Colonic mucosa (tissue), 4 donors: ENCODE measurements around the gene PAX5. TPM values are rescaled to one million over a fixed set of nuclear protein-coding genes. Genes with fewer than 3 reads are reported as not detected.

Experiments
- DNase-seq: peaks from one replicate; pipeline ENCODE4 v3.0.0-alpha.2; 2020
- H3K27ac ChIP-seq: fragments of 200-600 bp; one replicate; pipeline ENCODE4 v1.8.0; 2021
- H3K27me3 ChIP-seq: fragments of 200-600 bp; one replicate; pipeline ENCODE4 v1.8.0; 2021
- H3K36me3 ChIP-seq: fragments of 200-600 bp; one replicate; pipeline ENCODE4 v1.8.0; 2021
- H3K4me1 ChIP-seq: fragments of 200-600 bp; one replicate; pipeline ENCODE4 v1.8.0; 2021; ENCODE audit warnings: mild to moderate bottlenecking
- H3K4me3 ChIP-seq: fragments of 200-600 bp; one replicate; pipeline ENCODE4 v1.8.0; 2021
- H3K9ac ChIP-seq, 2 donors: one replicate each; pipeline ENCODE4 v1.7.0; 2013; ENCODE audit warnings: control low read depth in 2 of 2, low read depth in 2 of 2, low read length in 2 of 2
- H3K9me3 ChIP-seq: fragments of 200-600 bp; one replicate; pipeline ENCODE4 v1.8.0; 2021
- CTCF ChIP-seq: fragments of 200-600 bp; IDR thresholded peaks from one replicate; pipeline ENCODE4 v1.8.0; 2022; ENCODE audit warnings: antibody characterized with exemption, mild to moderate bottlenecking
- intact Hi-C: fragments of 100-400 bp; cut with DNase I; formaldehyde crosslinking; loops from one replicate; pipeline ENCODE4 v1.14.1; 2022
- total RNA-seq, 2 donors: library from RNA; stranded (reverse); fragmentation: NEBNext Ultra II Directional in 1 of 2; extraction: Animal tissue kit (Norgen Biotek cat#: 25700) in 1 of 2; gene quantifications; one replicate each; pipeline ENCODE4 v1.2.1, GENCODE V29; 2021
- donor health status: healthy.
- donor health status: DM: no; HTN: no; CAD: no.
- donor health status: DM: no; HTN: no; CAD: no.

Gene PAX5
- total RNA-seq, 2 donors from 2014 or later = 0.08 to 0.32 TPM

GRCh38 chr9:36942891-36943290, 91.2 kb downstream of the PAX5 start:
- Histone ChIP-seq H3K9ac (no peak overlapping the region), H3K4me3 (no peak overlapping the region), H3K4me1 (no peaks in the 10 kb centered on the region), H3K27me3 (no peaks in the 10 kb centered on the region), H3K9me3 (no peaks in the 10 kb centered on the region), H3K27ac (no peak overlapping the region), H3K36me3 (no peaks in the 10 kb centered on the region)
- DNase-seq = no peak
- TF ChIP-seq CTCF = no peak
- intact Hi-C loops = no loop called here

DNA sequence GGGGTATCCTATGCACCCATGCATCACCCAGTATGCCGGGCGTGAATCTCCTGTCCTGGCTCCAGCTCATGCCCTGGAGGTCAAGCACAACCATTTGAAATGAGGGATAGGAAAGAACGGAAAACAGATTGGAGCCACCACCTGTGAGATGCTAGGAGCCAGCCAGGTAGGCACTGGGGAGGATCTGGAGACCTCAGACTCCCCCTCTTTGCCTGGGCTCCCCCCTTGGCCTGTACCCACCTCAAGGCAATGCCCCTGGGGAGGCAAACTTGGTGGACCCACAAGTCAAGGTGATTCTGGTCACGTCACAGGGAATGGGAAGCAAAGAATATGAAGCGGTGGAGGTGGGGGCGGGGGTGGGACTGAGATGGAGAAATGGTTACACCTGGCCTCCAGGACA, 92.6 kb downstream of the PAX5 start:
- Histone ChIP-seq H3K9ac (no peak overlapping the region), H3K27me3 (no peaks in the 10 kb centered on the region), H3K4me3 (no peak overlapping the region), H3K27ac (no peak overlapping the region), H3K4me1 (no peaks in the 10 kb centered on the region), H3K36me3 (no peaks in the 10 kb centered on the region), H3K9me3 (no peaks in the 10 kb centered on the region)
- DNase-seq = no peak
- no peak for TF ChIP-seq CTCF
- intact Hi-C loops = no loop called here

DNA sequence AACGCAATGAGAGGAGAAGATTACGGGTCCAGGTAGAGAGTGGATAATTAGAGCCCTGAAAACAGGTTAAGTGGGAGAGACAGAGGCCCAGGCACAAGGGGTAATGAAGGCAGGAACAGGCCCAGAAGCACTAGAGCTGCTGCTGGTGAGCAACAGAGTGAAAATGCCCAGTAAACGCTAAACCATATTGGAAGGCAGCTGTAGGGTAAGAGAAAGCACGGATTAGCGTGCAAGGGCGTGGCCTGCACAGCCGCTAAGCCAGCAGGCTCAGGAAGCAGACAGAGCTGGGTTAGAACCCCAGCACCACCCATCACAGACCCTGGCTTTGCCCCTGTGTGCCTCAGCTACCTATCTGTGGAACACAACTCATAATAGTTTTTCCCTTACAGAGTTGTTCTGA, 93.2 kb downstream of the PAX5 start:
- no peak overlapping the region for H3K27ac ChIP-seq
- H3K9ac ChIP-seq = no peak overlapping the region
- TF ChIP-seq CTCF = no peak
- H3K9me3 ChIP-seq = no peaks in the 10 kb centered on the region
- DNase-seq = no peak
- no peaks in the 10 kb centered on the region for H3K4me1 ChIP-seq
- H3K27me3 ChIP-seq = no peaks in the 10 kb centered on the region
- no peaks in the 10 kb centered on the region for H3K36me3 ChIP-seq
- no peak overlapping the region for H3K4me3 ChIP-seq
- intact Hi-C loops = no loop called here

GRCh38 chr9:36940500-36940853, 93.6 kb downstream of the PAX5 start:
- Histone ChIP-seq H3K9me3 (no peaks in the 10 kb centered on the region), H3K36me3 (no peaks in the 10 kb centered on the region), H3K4me3 (no peak overlapping the region), H3K27ac (no peak overlapping the region), H3K27me3 (no peaks in the 10 kb centered on the region), H3K9ac (no peak overlapping the region), H3K4me1 (no peaks in the 10 kb centered on the region)
- intact Hi-C loops = no loop called here
- no peak for DNase-seq
- TF ChIP-seq CTCF = no peak

- no peaks in the 10 kb centered on the region for H3K4me1 ChIP-seq
- H3K9ac ChIP-seq = no peak overlapping the region
- H3K27me3 ChIP-seq = no peaks in the 10 kb centered on the region
- H3K27ac ChIP-seq = no peak overlapping the region
- no peak for DNase-seq
- no peak for TF ChIP-seq CTCF
- intact Hi-C loops = no loop called here
- H3K9me3 ChIP-seq = no peaks in the 10 kb centered on the region
- H3K4me3 ChIP-seq = no peak overlapping the region
- H3K36me3 ChIP-seq = no peaks in the 10 kb centered on the region
Measured at GRCh38 chr9:36939655-36940499, 94.2 kb downstream of the PAX5 start.
